WTC11 (cell line): ENCODE results near the gene SYPL2. TPM values are rescaled to one million over a fixed set of nuclear protein-coding genes. Genes with fewer than 3 reads are reported as not detected.

Experiments
- ATAC-seq: fragments of 200-7000 bp; cut with Tn5 transposase; 2 replicates; pipeline ENCODE4 v1.10.0; 2021; ENCODE audit warnings: mild to moderate bottlenecking, moderate library complexity
- CTCF ChIA-PET: fragments of 300-600 bp; sonication (Branson Sonifier 250); formaldehyde crosslinking; loops from one replicate; lab custom pipeline; 2021; ENCODE audit warnings: antibody characterized with exemption; lab: Charles Lee
- POLR2A ChIA-PET: fragments of 350-600 bp; sonication (Branson Sonifier 250); formaldehyde crosslinking; loops from one replicate; lab custom pipeline; 2021; ENCODE audit warnings: antibody characterized with exemption; lab: Charles Lee
- DNase-seq: peaks from one replicate; pipeline ENCODE4 v3.0.0; 2021; ENCODE audit warnings: low spot score
- H3K27ac Mint-ChIP-seq: 2 replicates; pipeline ENCODE4 v1.8.0; 2021; ENCODE audit warnings: mixed read lengths
- H3K27me3 Mint-ChIP-seq: 2 replicates; pipeline ENCODE4 v1.8.0; 2021; ENCODE audit warnings: low read depth, mild to moderate bottlenecking, moderate library complexity, mixed read lengths
- H3K36me3 Mint-ChIP-seq: 2 replicates; pipeline ENCODE4 v1.8.0; 2021; ENCODE audit warnings: mixed read lengths
- H3K4me1 Mint-ChIP-seq: 2 replicates; pipeline ENCODE4 v1.8.0; 2022; ENCODE audit warnings: mixed read lengths
- H3K4me3 Mint-ChIP-seq: 2 replicates; pipeline ENCODE4 v1.8.0; 2021; ENCODE audit warnings: mild to moderate bottlenecking, moderate library complexity, mixed read lengths
- H3K9me3 Mint-ChIP-seq: 2 replicates; pipeline ENCODE4 v1.8.0; 2021; ENCODE audit warnings: mixed read lengths
- ATF1 ChIP-seq: sonication (generic); formaldehyde crosslinking; IDR thresholded peaks from 2 replicates; pipeline ENCODE4 v1.8.1; 2023; ENCODE audit warnings: mild to moderate bottlenecking, moderate library complexity, missing genetic modification reagents
- ATF6 ChIP-seq: sonication (generic); formaldehyde crosslinking; IDR thresholded peaks from 2 replicates; pipeline ENCODE4 v1.8.1; 2023; ENCODE audit warnings: mild to moderate bottlenecking, missing genetic modification reagents
- E2F4 ChIP-seq: sonication (generic); formaldehyde crosslinking; IDR thresholded peaks from 2 replicates; pipeline ENCODE4 v1.8.1; 2022; ENCODE audit warnings: low read depth, mild to moderate bottlenecking, moderate library complexity, missing genetic modification reagents, borderline replicate concordance
- FOXJ3 ChIP-seq: sonication (generic); formaldehyde crosslinking; IDR thresholded peaks from 2 replicates; pipeline ENCODE4 v1.9.0; 2021; ENCODE audit warnings: missing genetic modification reagents, mild to moderate bottlenecking, borderline replicate concordance
- HMGA2 ChIP-seq: fragments of 250-450 bp; sonication (Bioruptor Pico); IDR thresholded peaks from 2 replicates; pipeline ENCODE4 v1.4.0; 2021; ENCODE audit warnings: mild to moderate bottlenecking, moderate library complexity
- KAT7 ChIP-seq: sonication (generic); formaldehyde crosslinking; IDR thresholded peaks from 2 replicates; pipeline ENCODE4 v1.8.1; 2023; ENCODE audit warnings: missing genetic modification reagents, mild to moderate bottlenecking, borderline replicate concordance
- PRRX2 ChIP-seq: fragments of 250-450 bp; sonication (Bioruptor Pico); IDR thresholded peaks from 2 replicates; pipeline ENCODE4 v1.8.0; 2021; ENCODE audit warnings: mild to moderate bottlenecking
- RORB ChIP-seq: fragments of 250-450 bp; sonication (Bioruptor Pico); IDR thresholded peaks from 2 replicates; pipeline ENCODE4 v1.9.0; 2021; ENCODE audit warnings: mild to moderate bottlenecking
- SMAD3 ChIP-seq: sonication (generic); formaldehyde crosslinking; IDR thresholded peaks from 2 replicates; pipeline ENCODE4 v1.8.0; 2022; ENCODE audit warnings: missing genetic modification reagents, mild to moderate bottlenecking, borderline replicate concordance
- SMAD4 ChIP-seq: sonication (generic); formaldehyde crosslinking; IDR thresholded peaks from 2 replicates; pipeline ENCODE4 v1.8.0; 2022; ENCODE audit warnings: mild to moderate bottlenecking, missing genetic modification reagents
- ZNF232 ChIP-seq: sonication (generic); formaldehyde crosslinking; IDR thresholded peaks from 2 replicates; pipeline ENCODE4 v1.8.0; 2022; ENCODE audit warnings: mild to moderate bottlenecking, missing genetic modification reagents
- ZNF396 ChIP-seq: fragments of 250-450 bp; sonication (Bioruptor Pico); IDR thresholded peaks from 2 replicates; pipeline ENCODE4 v1.8.0; 2021; ENCODE audit warnings: mild to moderate bottlenecking, moderate library complexity, borderline replicate concordance
- ZNF416 ChIP-seq: fragments of 250-450 bp; sonication (Bioruptor Pico); IDR thresholded peaks from 2 replicates; pipeline ENCODE4 v1.9.0; 2021; ENCODE audit warnings: mild to moderate bottlenecking, inconsistent platforms
- ZNF423 ChIP-seq: fragments of 250-450 bp; sonication (Bioruptor Pico); IDR thresholded peaks from 2 replicates; pipeline ENCODE4 v2.1.2; 2022; ENCODE audit warnings: mild to moderate bottlenecking, moderate library complexity
- ZSCAN18 ChIP-seq: fragments of 250-450 bp; sonication (Bioruptor Pico); IDR thresholded peaks from 2 replicates; pipeline ENCODE4 v2.1.2; 2022; ENCODE audit warnings: mild to moderate bottlenecking, moderate library complexity
- total RNA-seq: library from RNA; stranded (reverse); gene quantifications from 3 replicates; pipeline ENCODE4 v1.2.3, GENCODE V29; 2021
- TF ChIP-seq, protein P1 (sequence below): sonication (generic); formaldehyde crosslinking; IDR thresholded peaks from 2 replicates; pipeline ENCODE4 v1.8.0; 2022; ENCODE audit warnings: mild to moderate bottlenecking, missing genetic modification reagents
- TF ChIP-seq, protein P2 (sequence below): fragments of 250-450 bp; sonication (Bioruptor Pico); IDR thresholded peaks from 2 replicates; pipeline ENCODE4 v1.9.0; 2021; ENCODE audit warnings: mild to moderate bottlenecking
- TF ChIP-seq, protein P3 (sequence below): sonication (generic); formaldehyde crosslinking; conservative IDR thresholded peaks from 2 replicates; pipeline ENCODE4 v1.8.1; 2023; ENCODE audit warnings: mild to moderate bottlenecking, low read depth, missing genetic modification reagents, moderate library complexity
- TF ChIP-seq, protein P4 (sequence below): sonication (generic); formaldehyde crosslinking; IDR thresholded peaks from 2 replicates; pipeline ENCODE4 v1.8.0; 2022; ENCODE audit warnings: mild to moderate bottlenecking, missing genetic modification reagents

Gene SYPL2
- total RNA-seq, 1 experiment from 2014 or later = 3.7 TPM

DNA sequence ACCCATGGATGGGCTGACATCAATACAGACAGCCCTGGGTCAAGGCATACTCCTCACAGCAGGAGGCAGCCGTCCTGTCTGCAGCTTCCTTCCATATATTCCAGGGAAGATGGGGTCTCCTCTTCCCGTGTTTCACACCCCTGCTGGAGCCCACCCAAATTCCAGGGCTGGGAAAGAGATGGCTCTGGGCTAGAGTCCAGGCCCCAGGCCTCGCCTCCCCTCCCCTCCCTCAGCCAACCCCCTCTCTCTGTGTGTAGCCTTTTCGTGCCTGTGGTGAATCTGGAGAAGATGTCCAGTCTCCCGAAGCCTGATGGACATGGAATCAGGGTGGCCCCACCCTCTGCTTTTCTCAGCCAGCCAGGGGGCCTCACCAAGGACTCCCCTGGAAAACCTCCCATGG lies 20.9 kb downstream of the SYPL2 start:
- no peak for TF ChIP-seq HMGA2 (CRISPR knock-in tag)
- TF ChIP-seq SMAD4 (CRISPR knock-in tag) = no peak
- no peak for TF ChIP-seq ATF6 (CRISPR knock-in tag)
- no peak for TF ChIP-seq ZNF232 (CRISPR knock-in tag)
- TF ChIP-seq, protein P1, sequence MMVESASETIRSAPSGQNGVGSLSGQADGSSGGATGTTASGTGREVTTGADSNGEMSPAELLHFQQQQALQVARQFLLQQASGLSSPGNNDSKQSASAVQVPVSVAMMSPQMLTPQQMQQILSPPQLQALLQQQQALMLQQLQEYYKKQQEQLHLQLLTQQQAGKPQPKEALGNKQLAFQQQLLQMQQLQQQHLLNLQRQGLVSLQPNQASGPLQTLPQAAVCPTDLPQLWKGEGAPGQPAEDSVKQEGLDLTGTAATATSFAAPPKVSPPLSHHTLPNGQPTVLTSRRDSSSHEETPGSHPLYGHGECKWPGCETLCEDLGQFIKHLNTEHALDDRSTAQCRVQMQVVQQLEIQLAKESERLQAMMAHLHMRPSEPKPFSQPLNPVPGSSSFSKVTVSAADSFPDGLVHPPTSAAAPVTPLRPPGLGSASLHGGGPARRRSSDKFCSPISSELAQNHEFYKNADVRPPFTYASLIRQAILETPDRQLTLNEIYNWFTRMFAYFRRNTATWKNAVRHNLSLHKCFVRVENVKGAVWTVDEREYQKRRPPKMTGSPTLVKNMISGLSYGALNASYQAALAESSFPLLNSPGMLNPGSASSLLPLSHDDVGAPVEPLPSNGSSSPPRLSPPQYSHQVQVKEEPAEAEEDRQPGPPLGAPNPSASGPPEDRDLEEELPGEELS (CRISPR knock-in tag) = no peak
- no peak for TF ChIP-seq PRRX2 (CRISPR knock-in tag)
- no peak for TF ChIP-seq SMAD3
- no peak for TF ChIP-seq ZNF423 (CRISPR knock-in tag)
- TF ChIP-seq, protein P2, sequence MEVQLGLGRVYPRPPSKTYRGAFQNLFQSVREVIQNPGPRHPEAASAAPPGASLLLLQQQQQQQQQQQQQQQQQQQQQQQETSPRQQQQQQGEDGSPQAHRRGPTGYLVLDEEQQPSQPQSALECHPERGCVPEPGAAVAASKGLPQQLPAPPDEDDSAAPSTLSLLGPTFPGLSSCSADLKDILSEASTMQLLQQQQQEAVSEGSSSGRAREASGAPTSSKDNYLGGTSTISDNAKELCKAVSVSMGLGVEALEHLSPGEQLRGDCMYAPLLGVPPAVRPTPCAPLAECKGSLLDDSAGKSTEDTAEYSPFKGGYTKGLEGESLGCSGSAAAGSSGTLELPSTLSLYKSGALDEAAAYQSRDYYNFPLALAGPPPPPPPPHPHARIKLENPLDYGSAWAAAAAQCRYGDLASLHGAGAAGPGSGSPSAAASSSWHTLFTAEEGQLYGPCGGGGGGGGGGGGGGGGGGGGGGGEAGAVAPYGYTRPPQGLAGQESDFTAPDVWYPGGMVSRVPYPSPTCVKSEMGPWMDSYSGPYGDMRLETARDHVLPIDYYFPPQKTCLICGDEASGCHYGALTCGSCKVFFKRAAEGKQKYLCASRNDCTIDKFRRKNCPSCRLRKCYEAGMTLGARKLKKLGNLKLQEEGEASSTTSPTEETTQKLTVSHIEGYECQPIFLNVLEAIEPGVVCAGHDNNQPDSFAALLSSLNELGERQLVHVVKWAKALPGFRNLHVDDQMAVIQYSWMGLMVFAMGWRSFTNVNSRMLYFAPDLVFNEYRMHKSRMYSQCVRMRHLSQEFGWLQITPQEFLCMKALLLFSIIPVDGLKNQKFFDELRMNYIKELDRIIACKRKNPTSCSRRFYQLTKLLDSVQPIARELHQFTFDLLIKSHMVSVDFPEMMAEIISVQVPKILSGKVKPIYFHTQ = no peak
- TF ChIP-seq ZNF416 (CRISPR knock-in tag) = no peak
- TF ChIP-seq ZNF396 = no peak
- no peak for TF ChIP-seq ZSCAN18 (CRISPR knock-in tag)
- TF ChIP-seq, protein P3, sequence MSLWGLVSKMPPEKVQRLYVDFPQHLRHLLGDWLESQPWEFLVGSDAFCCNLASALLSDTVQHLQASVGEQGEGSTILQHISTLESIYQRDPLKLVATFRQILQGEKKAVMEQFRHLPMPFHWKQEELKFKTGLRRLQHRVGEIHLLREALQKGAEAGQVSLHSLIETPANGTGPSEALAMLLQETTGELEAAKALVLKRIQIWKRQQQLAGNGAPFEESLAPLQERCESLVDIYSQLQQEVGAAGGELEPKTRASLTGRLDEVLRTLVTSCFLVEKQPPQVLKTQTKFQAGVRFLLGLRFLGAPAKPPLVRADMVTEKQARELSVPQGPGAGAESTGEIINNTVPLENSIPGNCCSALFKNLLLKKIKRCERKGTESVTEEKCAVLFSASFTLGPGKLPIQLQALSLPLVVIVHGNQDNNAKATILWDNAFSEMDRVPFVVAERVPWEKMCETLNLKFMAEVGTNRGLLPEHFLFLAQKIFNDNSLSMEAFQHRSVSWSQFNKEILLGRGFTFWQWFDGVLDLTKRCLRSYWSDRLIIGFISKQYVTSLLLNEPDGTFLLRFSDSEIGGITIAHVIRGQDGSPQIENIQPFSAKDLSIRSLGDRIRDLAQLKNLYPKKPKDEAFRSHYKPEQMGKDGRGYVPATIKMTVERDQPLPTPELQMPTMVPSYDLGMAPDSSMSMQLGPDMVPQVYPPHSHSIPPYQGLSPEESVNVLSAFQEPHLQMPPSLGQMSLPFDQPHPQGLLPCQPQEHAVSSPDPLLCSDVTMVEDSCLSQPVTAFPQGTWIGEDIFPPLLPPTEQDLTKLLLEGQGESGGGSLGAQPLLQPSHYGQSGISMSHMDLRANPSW (CRISPR knock-in tag) = no peak
- no peak for TF ChIP-seq ATF1 (CRISPR knock-in tag)
- TF ChIP-seq KAT7 (CRISPR knock-in tag) = no peak
- TF ChIP-seq FOXJ3 (CRISPR knock-in tag) = no peak
- TF ChIP-seq E2F4 (CRISPR knock-in tag) = no peak
- TF ChIP-seq RORB = no peak
- TF ChIP-seq, protein P4, sequence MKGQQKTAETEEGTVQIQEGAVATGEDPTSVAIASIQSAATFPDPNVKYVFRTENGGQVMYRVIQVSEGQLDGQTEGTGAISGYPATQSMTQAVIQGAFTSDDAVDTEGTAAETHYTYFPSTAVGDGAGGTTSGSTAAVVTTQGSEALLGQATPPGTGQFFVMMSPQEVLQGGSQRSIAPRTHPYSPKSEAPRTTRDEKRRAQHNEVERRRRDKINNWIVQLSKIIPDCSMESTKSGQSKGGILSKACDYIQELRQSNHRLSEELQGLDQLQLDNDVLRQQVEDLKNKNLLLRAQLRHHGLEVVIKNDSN (CRISPR knock-in tag) = no peak
- DNase-seq (no peak), ATAC-seq (no peak)
- ChIA-PET POLR2A (no interaction called here), CTCF (no interaction called here)
- H3K4me1 Mint-ChIP-seq = peaks cover 27% of the 10 kb centered on the region
- H3K36me3 Mint-ChIP-seq = peaks cover 3% of the 10 kb centered on the region; the same call in 1 of the 2 replicates
- H3K9me3 Mint-ChIP-seq = no peaks in the 10 kb centered on the region
- no peaks in the 10 kb centered on the region; the same call in none of the 2 replicates for H3K27me3 Mint-ChIP-seq
- H3K4me3 Mint-ChIP-seq = no peak overlapping the region
- H3K27ac Mint-ChIP-seq = no peak overlapping the region
